GF-D8 (cell line): ENCODE data around the gene PLA2G4C.

ENCODE experiments used
- DNase-seq: peaks from one replicate; lab custom pipeline; 2025; lab: John Stamatoyannopoulos, UW

The PLA2G4C gene

GRCh38 chr19:48053856-48054255 is 56.8 kb downstream of the PLA2G4C start:
- DNase-seq = no peak

GRCh38 chr19:48053076-48053475 is 57.5 kb downstream of the PLA2G4C start:
- no peak for DNase-seq

- no peak for DNase-seq
These were observed 59.1 kb downstream of the PLA2G4C start for GRCh38 chr19:48051335-48052033.

- DNase-seq = no peak
These were observed 66.1 kb downstream of the PLA2G4C start for GRCh38 chr19:48044561-48044960.

GRCh38 chr19:48043675-48044258 is 66.8 kb downstream of the PLA2G4C start, which contains the start of gene CABP5:
CABP5 (minus strand) TSS chr19:48044079; CDS start chr19:48043922, 157 bp downstream.
- no peak for DNase-seq

DNA sequence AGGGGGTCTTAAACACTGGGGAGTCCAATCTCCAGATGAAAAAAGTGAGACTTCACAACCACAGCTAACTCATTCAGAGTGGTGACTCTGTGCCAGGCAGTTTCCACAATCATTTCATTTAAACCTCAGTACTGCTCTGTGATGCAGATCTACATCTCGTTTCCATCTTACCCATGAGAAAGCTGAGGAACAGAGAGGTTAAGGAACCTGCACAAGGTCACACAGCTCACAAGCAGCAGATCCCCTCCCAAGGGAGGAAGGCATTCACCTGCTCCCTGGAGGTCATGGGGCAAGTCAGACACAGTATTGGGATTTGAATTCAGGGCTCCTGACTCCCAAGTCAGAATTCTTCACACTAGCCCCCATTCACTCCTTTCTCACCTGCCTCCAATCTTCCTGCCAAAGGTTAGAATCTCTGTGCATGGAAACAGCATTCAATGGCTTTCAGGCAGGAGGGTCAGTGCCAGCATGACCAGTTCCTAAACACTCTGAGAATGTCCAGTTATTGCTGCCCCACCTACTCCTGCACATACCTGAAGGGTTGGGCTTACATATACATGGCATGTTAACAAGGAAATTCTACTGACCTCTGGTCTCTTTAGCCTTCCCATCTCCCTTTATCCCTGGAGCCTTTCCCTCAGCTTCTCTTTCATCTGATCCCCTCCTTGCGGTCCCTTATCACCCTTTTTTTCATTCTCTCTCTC is 68.6 kb downstream of the PLA2G4C start:
- no peak for DNase-seq

- DNase-seq = no peak
These were observed 73.9 kb downstream of the PLA2G4C start for GRCh38 chr19:48036765-48037164.

GRCh38 chr19:48033604-48034003 is 77.0 kb downstream of the PLA2G4C start:
- DNase-seq = no peak

DNA sequence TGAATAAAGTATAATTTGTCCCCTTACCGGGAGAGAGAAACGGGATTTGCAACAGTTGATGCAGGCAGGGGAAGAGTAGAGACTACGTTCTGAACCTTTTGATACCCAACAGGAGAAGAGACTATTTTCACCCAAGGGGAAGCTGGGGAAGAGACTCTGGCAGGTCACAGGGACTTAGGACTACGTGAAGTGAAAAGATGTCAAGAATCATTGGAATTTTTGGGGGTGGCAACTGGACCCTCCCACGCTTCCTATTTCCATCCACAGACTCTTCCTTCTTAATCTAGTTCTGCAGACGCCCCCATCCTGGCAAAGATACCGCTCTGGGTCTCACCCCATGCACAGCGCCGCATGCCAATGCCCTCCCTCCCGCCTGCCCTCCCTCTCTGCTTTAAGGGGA is 80.5 kb downstream of the PLA2G4C start:
- DNase-seq = no peak

DNA sequence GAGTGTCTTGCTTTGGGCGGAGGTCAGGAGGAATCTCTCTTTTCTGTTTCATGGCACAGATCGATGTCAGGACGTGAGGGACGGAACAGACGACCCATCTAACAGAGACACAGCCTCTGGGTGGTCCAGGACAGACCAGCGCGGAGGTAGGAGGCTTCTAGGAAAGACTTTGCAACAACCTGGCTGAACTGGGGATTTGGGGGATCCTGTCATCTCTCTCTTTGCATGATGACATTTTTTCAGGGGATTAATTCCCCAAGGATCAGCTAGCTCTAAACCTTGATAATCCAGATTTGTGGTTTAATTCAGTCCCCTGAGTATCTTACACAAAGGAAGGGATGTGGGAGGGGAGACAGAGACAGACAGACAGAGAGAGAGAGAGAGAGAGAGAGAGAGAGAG is 81.2 kb downstream of the PLA2G4C start:
- no peak for DNase-seq

DNA sequence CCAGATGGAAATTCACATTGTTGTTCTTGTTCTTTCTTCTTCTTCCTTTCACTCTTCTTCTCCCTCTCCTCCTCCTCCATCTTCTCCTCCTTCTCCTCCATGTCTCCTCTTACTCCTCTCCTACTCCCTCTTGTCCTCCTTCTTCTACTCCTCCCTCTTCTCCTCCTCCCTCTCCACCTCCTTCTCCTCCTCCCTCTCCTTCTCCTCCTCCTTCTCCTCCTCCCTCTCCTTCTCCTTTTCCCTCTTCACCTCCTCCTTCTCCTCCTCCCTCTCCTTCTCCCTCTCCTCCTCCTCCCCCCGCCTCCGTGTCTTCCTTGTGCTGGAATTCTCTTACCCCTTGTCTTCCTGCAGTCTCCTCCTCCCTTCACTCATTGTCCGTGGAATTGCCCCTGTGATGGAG is 85.1 kb downstream of the PLA2G4C start:
- no peak for DNase-seq

GRCh38 chr19:48023518-48023917 is 87.1 kb downstream of the PLA2G4C start:
- no peak for DNase-seq

- DNase-seq = no peak
These were observed 87.6 kb downstream of the PLA2G4C start for GRCh38 chr19:48023011-48023410.

DNA sequence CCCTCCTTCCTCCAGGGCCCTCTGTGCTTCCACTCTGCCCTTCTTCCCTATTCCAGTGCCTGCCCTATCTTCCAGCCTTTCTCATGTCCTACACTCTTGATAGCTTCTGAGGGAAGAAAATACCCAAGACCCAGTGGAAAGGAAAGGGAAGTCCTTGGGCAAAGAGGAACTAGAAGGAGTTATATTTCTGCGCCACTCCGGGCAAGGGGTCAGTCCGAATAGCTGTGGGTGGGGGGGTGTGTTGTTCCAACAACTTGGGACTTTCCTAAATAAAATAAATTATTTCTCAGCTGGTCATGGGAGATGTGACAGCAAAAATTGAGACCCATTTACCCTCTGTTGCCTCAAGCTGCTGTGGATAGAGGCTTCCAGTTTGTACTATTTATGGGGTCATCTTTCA is 89.9 kb downstream of the PLA2G4C start:
- no peak for DNase-seq

- DNase-seq = no peak
These were observed 99.5 kb downstream of the PLA2G4C start for GRCh38 chr19:48010932-48011758.

GRCh38 chr19:48006762-48007161 is 103.9 kb downstream of the PLA2G4C start:
- no peak for DNase-seq

DNA sequence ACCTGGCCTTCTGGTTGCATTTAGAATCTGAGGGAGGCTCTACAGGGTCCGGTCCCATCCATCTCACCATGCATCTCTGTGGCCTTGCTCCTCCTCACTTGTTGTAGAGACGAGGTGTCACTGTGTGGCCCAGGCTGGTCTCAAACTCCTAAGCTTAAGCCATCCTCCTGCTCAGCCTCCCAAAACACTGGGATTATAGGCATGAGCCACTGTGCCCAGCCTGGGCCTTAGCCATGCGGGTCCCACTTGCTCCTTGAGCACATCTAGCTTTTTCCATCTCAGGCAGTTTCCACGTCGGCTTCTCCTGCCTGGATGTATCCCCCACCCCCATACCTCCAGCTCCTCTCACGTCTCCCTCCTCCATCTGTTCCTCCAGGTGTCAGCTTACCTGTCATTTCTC is 106.4 kb downstream of the PLA2G4C start:
- DNase-seq = no peak

- no peak for DNase-seq
These were observed 109.8 kb downstream of the PLA2G4C start for GRCh38 chr19:48000846-48001245.

GRCh38 chr19:47998800-47999199 is 111.8 kb downstream of the PLA2G4C start:
- DNase-seq = no peak
